ENCODE data around the gene QSOX2. TPM values are rescaled to one million over a fixed set of nuclear protein-coding genes. Genes with fewer than 3 reads are reported as not detected.
"Not testable (repeated sequence)": the region's sequence is repeated elsewhere in the genome, so short reads cannot be mapped to it uniquely, and the experiment has no call there.

Gene QSOX2
- total RNA-seq, 1 experiment from 2014 or later: 34.5 TPM

DNA sequence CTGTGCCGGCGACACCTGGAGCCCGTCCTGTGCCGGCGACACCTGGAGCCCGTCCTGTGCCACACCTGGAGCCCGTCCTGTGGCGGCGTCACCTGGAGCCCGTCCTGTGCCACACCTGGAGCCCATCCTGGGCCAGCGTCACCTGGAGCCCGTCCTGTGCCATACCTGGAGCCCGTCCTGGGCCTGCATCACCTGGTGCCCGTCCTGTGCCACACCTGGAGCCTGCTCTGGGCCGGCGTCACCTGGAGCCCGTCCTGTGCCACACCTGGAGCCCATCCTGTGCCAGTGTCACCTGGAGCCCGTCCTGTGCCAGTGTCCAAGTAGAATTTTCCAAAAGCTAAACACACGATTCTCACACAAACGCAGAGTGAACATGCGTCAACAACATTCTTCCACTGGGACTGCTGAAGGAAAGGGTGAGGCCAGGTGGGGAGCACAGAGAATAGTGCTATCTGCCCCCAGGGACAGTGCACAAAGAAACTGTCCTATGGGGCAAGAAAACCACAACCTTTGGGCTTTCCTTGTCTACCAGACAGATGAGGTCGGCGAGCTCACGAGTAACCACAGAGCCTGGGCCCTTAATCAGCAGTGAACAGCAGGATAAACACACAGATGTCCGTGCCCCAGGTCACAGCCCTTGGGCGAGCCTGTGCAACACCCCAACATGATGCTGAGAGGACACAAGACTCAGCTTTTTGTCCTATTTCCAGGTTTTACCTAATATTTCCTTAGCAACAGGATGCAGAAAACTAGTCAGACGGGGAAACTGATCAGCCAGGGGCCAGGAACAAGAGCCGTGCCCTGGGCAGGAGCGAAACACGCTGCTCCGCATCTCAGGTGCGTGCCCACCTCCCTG, 7.9 kb downstream of the QSOX2 start:
- no peak for DNase-seq (ENCODE audit: low spot score)

DNA sequence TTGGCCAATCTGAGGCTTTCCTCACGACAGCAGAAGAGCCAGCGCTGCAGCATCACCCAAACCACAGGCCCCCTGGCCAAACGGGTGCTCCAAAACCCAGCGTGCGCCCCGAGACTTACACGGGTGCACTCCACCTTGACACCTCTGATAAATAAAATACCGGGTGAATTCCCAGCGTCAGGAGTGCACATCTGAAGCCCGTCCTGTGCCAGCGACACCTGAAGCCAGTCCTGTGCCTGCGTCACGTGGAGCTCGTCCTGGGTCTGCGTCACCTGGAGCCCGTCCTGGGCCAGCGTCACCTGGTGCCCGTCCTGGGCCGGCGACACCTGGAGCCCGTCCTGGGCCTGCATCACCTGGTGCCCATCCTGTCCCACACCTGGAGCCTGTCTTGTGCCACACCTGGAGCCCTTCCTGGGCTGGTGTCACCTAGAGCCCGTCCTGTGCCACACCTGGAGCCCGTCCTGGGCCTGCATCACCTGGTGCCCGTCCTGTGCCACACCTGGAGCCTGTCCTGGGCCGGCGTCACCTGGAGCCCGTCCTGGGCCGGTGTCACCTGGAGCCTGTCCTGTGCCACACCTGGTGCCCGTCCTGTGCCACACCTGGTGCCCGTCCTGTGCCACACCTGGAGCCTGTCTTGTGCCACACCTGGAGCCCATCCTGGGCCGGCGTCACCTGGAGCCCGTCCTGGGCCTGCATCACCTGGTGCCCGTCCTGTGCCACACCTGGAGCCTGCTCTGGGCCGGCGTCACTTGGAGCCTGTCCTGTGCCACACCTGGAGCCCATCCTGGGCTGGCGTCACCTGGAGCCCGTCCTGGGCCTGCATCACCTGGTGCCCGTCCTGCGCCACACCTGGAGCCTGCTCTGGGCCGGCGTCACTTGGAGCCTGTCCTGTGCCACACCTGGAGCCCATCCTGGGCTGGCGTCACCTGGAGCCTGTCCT, 8.9 kb downstream of the QSOX2 start:
- not testable (repeated sequence) for DNase-seq (ENCODE audit: low spot score)

DNA sequence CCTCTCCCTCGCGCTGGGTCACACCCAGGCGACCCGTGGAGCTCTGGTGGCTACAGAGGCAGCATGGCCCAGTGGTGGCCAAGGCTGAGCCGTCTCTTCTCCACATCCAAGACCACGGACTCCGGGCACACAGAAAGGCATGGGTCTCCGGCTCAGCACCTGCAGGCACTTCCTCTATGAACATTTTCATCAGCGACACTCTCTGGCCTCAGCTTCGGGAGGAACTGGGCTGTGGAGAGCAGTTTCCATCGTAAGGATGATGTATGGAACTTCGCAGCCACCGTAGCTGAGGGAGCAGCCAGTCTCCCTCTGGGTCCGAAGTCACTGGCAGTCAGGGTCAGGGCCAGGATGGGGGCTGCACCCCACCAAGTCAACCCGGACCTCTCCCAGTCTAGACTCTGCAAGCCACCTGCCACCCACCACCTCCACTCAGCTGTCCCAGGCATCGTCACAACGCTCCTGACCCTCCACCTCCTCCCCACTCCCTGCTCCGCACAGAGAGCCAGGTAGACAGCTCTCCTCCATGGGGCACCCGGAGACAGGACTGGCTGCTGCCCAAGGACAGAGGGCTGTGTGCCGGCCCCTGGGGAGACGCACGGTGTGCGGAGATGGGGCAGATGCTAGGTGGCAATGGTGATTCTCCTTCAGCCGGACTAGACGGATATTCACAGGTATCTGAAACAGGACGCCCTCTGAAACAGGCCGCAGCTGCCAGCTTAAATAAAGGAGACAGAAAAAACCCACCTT, 9.7 kb downstream of the QSOX2 start:
- no peak for DNase-seq (ENCODE audit: low spot score)

DNA sequence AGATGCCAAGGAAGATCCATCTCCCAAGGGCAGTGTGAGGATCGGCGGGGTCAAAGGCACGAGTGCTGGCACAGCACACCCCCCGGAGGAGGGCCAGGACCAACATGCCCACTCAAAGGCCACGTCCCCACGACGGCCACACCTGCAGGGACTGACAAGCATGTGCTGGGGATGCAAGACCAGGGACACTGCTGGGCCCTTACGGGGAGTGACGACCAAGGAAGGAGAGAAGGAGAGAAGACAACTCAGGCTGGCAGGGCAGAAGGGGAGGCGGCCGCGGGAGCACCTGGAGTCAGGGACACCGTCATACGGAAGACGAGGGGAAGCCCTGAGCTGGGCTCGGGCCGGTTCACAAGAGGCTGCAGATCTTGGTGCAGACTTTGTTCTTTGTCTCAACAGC, 10.4 kb downstream of the QSOX2 start:
- no peak for DNase-seq (ENCODE audit: low spot score)

DNA sequence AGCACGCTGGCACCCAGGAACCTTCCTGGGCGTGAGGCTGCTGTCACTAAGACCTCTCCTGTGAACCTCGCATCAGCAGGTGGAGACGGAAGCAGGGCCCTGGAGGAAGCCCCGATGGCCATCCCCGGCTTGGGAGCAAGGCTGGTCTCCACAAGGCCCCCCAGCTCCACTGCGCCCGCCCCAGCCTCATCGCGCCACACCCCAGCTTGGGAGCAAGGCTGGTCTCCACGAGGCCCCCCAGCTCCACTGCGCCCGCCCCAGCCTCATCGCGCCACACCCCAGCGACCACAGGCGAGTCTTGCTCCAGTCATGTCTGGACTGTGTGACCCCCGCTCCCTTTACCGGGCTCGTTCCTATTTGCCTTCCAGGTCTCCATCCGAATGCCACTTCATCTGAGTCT, 11.0 kb downstream of the QSOX2 start:
- no peak for DNase-seq (ENCODE audit: low spot score)

DNA sequence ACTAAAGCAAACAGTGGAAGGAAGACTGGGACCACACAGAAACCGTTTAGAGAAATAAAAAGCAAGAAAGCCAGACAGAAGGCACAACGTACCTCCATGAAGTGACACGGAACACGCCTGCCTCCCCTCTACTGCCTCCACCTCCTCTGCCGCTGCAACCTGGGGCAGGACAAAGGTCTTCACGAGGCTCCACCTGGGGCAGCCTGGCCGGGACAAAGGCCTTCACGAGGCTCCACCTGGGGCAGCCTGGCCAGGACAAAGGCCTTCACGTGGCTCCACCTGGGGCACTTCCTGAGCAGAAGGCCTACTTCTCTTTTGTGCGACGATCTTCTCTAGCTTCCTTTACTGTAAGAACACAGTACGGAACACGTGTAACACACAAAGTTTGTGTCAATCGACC, 11.7 kb downstream of the QSOX2 start:
- no peak for DNase-seq (ENCODE audit: low spot score)

DNA sequence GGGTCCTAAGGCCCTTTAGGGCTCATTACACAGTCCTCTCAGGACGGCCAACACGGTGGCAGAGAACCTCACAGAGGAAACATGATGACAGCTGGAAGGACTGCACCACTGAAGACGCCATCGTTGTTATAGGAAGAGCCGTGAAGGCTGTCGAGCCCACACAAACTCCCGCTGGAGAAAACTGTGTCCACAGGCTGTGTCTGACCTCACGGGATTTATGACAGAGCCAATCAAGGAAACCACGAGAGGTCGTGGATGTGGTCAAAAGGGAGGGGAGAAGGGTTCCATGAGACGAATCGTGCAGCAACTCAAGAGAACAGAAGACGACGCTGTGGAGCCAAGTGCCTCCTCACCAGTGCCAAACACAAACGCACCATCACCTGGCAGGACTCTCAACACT, 12.2 kb downstream of the QSOX2 start:
- DNase-seq (ENCODE audit: low spot score): no peak

DNA sequence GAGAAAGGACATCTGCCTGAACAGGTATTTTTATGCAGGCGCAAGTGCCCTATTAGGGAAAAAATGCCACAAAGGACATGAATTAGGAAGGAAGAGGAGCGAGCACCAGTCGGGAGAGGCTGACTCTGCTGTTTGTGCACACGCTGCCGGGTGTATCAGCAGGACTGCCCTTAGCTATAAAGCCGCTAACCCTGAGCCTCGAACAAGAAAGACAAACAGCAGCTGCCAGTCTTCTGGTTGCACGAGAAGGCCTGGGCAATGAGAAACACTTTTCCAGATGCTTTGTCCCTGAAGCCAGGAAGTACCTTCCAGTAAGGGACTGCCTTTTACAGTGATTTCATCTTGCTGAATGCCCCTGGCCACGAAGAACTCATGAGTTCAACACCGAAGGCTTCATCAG, 12.6 kb downstream of the QSOX2 start:
- DNase-seq (ENCODE audit: low spot score): peak; percentile 12

DNA sequence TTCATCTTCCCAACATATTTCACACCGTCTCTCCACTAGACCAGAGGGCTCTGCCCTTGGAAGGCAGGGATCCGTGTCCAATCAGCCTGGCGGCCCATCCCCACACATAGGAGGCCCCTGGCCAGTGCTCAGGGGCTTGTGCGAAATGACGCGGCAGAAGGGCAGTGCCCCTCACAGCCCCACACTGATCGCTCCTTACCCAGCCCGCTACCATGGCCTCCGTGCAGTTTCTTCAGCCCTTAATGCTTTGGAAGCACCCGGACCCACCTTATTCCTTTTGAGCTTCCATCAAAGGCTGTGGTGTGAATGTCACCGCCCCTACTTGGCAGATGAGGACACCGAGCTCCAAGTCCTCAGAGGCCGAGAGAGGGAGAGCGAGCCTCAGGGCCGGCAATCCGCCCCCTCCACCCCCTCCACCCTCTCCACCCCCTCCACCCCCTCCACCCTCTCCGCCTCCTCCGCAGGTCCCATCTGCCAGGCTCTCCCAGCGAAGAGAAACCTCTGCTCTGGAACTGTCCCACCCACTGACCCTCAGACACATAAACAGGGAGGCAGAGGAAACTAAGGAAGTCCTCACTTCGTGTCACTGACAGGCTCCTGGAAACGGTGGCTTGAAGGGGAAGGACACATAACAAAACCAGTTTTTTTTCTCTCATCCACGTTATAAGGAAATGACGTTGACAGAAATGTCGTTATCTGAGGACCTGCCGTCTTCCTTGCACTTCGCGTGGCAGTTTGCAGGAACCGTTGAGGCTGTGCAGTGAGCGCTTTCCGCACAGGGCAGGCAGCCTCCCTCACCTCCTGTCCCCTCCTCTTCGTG, 13.9 kb downstream of the QSOX2 start:
- no peak for DNase-seq (ENCODE audit: low spot score)

DNA sequence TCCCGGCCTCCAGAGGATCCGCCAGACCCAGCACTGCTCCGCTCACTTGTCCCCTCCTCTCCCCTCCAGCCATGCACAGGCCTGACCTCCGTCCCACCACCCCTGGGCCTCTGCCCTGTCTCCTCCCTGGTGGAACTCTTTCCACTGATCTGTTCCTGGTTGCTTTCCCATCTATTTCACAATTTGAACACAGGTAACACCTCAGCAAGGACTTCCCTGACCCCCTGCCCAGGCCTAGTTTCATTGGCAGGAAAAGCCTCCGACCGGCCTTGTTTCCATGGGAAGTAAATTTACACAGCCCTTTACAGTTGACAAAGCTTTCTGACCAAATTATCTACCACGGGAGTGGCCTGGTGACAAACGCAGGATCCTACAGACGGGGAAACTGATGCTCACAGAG, 14.8 kb downstream of the QSOX2 start:
- no peak for DNase-seq (ENCODE audit: low spot score)

DNA sequence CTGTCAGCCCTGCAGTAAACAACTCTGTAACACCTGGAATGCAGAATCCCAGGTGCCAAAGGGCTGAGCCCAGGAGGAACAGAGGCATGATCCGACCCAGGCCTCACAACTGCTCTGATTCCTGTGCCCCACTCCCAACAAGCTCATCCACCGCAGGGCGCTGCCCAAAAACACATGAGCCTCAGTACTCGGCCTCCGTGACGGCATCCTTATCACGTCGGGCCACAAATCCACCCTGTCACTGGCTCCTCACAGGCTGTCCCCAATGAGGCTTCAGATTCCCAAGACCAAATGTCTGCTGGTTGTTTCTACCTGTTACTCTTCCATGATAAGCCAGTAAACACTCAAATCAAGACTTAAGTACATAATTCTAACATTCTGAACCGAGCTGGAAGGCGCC, 15.2 kb downstream of the QSOX2 start:
- no peak for DNase-seq (ENCODE audit: low spot score)

DNA sequence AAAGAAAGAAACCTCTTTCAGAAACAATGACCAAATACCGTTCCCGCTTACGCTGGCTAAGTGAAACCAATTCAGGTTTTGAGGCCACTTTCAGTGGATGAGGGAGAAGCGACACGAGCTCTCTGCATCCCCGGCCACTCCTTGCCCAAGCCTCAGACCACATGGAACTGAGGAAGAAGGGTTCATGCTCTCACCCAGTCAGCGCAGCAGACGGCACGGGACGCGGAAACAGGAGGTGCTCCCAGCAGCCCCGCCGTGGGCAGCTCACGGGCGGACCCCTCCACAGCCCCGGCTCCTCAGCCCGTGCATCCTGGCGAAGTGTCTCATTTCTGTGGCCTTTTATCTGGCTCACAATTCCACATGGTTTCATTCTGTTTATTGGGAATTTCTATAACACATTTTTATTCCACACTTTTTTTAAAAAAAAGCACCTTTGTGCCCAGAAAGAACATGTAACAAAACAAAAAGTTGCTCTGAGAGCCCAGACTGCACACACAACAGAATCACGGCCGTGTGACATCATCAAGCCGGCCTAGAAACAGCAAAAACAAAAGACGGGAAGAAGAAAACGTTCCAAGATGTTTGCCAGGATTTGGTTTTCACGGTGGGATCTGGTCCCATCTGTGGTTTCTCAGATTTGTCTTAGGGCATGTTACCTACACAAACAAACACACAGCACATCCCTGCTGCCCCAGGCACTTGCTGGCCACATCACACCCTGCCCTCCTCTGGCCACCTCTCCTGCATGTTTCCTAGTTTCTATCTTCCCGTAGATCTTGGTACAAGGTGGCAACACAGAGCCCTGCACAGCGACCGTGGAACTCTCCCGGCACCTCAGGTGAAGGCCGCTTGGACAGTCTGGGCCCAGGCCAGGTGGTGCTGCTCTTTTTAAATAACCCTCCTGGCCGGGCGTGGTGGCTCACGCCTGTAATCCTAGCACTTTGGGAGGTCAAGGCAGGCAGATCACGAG, 16.2 kb downstream of the QSOX2 start:
- no peak for DNase-seq (ENCODE audit: low spot score)

DNA sequence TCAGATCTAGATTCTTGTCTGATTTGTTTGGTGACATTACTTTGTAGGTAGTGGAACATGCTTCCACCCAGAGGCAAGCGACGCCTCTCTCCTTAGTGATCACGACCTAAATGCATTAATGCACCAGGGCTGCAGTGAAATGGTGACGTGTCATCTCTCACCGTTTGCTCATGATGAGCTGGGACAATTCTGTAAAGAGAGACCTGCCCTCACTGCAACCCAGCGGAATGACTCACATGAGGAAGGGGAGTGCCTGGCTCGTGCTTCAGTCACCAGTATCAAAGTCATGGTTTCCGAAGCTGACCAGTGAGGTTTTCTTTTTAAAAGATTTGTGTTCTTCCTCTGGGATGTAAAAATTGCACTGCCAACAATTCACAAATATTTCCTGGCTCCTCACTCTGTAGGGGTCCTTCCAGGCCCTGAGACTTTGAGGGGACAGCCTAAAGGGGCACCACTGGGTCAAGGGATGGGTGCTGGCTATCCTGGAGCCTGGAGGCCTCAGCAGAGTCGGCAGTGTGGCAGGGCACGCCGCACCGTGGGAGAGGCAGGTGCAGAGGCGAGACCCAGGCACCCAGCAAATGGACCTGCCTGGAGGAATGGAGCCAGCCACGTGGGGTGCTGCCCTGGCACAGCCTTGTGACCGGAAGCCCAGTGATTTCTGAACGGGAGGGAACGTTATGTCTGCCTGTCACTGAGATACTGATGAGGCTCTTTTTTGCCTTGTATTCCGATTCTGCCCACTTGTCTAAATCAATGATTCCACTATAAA, 17.3 kb downstream of the QSOX2 start:
- DNase-seq (ENCODE audit: low spot score): peak; percentile 67

DNA sequence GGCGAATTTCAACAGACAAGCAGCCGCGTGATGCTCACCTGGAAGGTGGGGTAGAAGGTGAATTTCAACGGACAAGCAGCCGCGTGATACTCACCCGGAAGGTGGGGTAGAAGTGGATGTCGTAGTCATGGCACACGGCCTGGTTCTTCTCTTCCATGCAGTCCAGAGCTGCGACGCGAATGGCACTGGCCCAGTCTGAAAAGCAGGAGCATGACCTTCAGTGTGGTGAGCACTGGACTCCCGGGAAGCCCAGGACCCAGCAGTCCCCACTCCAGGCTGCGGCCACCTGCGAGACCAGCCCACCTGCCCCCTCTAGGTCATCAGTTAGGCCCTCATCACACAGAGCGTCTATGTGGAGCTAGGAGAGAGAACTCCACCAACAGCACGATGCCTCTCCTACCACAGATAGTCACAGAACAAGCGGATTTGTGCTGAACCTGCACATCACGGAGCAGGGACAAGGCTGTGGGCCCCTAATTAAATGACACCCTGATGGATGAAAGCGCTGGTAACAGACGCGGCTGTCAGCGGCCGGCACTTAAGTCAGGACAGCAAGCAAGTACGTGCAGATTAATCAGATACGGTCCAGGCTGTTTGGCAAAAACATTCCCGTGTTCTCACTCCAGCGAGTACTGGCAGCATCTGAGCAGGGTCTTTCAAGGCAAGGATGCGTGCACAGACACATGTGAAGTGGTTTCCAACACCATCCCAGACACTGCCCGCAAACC, 18.8 kb downstream of the QSOX2 start:
- DNase-seq (ENCODE audit: low spot score): no peak

DNA sequence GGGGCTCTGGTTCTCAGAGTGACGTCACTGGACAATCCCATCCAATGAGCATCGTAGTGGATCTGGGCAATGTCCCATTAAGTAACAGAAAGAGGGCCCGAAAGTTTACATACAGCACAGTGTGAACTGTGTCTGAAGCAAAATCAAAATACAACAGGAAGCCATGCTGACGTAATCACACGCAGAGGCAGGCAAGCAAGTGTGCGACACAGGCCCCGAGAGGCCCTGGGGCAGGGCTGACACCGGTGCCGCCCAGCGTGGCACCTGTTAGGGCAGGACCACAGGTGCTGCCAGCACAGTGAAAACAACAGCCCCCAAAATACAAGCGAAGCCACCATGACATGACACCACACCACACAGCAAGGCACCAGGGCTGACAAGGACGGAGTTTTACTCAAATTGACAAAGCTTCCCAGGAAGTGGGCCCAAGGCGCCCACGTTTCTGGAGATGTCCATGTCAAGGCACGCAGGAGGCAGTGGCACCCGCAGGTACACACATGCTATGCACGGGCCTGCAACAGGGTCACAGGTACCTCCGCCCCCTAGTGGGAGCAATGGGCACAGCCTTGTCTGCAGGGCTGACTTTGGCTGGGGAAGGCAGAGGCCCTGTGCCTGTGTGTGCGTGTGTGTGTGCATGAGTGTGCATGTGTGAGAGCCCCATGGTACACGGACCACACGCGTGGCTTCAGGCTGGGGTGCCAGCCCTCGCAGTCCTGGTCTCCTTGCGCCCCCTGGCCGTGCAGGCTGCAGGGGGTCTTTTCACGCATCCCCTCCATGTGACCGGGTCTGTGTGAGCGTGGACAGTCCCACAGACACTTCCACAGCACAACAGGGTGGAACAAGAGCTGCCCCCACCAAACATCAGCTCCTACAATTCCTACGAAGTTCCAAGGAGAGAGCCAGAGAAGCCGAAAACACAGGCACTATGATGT, 19.6 kb downstream of the QSOX2 start:
- DNase-seq (ENCODE audit: low spot score): peak; percentile 77

DNA sequence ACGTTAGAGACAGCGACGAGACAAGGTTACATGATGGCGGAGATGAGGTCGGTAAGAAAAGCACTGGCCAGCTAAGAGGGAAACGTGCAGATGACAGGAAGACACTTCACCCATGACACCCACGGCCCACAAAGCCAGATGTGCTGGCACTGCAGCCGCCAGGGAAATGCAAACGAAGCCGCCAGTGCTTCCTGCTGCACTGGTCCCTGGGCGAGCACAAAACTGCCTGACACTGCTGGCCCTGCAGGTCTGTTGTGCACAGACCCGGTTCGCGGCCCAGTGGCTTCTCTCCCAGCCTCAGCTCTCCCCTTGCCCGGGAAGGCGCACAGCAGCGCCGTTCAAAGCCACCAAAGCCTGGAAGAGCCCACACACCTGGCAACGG, 20.3 kb downstream of the QSOX2 start:
- DNase-seq (ENCODE audit: low spot score): no peak

Data from HT-29 (cell line).